PFSK-1 (cell line): ENCODE data around the gene BCAR3.

ENCODE experiments used
- FOXP2 ChIP-seq: optimal IDR thresholded peaks from 2 replicates; pipeline ENCODE3; 2011; ENCODE audit warnings: borderline replicate concordance, control low read depth, inconsistent platforms; ENCODE audit not compliant: insufficient read depth; ENCODE audit errors: extremely low read length, extremely low read depth
- POLR2AphosphoS5 ChIP-seq: IDR thresholded peaks from 2 replicates; pipeline ENCODE4 v1.6.1; 2012; ENCODE audit warnings: low read depth, mild to moderate bottlenecking, control low read depth, low read length, moderate library complexity
- REST ChIP-seq, 2 experiments: IDR thresholded peaks; 2 replicates each; pipeline versions ENCODE4 v1.6.1 to v1.8.0; 2011 to 2012; ENCODE audit warnings: low read depth in 2 of 2, low read length in 2 of 2, control low read depth in 1 of 2, inconsistent platforms in 1 of 2, mild to moderate bottlenecking in 1 of 2, moderate library complexity in 1 of 2; ENCODE audit not compliant: insufficient read depth in 1 of 2
- SIN3A ChIP-seq: IDR thresholded peaks from 2 replicates; pipeline ENCODE4 v1.6.1; 2012; ENCODE audit warnings: mild to moderate bottlenecking, low read length, moderate library complexity, borderline replicate concordance; ENCODE audit not compliant: insufficient read depth
- TAF1 ChIP-seq: IDR thresholded peaks from 2 replicates; pipeline ENCODE4 v1.6.1; 2012; ENCODE audit warnings: low read length, control low read depth, borderline replicate concordance; ENCODE audit not compliant: insufficient read depth

BCAR3 gene

DNA sequence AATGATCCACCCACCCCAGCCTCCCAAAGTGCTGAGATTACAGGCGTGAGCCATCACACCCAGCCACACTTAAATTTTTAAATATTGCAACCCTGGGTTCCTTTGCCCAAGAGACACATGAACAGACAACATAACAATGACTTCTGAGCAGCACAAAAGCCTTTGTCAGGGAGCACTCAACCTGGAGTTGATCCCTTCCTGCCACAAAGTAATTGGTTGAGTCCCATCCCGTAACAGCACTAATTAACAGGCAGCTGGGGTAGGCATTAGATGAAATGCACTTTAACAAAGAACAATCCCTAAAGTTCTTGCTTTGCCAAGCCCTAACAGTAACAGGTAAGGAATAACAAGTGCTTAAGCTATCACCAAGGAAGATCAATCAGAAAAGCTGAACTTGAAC lies 5.9 kb upstream of the BCAR3 start:
- no peak for TF ChIP-seq POLR2AphosphoS5
- no peak for TF ChIP-seq SIN3A
- no peak for TF ChIP-seq TAF1
- TF ChIP-seq FOXP2, result no peak
- TF ChIP-seq REST (IDR thresholded peaks at IDR 0.05; ENCODE audit: insufficient read depth in 1 of 2, low read depth in 2 of 2, low read length in 2 of 2), result no peak

DNA sequence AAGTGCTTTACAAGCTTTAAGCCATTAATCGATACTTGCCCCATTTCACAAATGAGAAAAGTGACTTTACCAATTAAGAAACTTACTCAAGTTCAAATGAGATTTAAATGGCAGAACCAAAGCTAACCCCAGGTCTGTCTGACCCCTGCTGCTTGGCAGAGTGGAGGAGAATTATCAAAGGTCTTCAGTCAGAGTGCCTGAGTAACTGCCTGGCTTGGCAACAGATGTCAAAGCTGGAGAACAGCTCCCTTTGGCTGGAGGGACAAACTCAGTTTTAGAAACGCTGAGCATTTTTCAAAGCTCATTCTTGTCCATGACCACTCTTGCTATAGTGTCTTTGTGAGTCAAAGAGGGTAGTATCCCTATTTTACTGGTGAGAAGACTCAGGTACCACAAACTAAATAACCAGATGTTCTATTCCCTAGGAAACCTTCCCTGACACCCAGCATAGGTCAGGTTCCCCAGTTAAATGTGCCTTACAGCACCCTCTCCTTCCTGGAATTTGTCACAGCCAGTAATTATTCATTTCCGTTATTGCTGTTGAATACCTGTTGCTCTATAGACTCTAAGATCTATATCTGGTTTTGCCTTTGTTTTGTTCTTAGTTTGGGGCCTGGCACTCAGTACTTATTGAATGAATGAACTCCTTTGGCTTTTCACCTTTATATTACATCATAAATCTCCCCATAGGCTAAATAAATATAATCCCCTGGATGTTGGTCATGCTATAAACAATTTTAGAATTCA lies 5.0 kb upstream of the BCAR3 start:
- TF ChIP-seq FOXP2, result no peak
- TF ChIP-seq POLR2AphosphoS5, result no peak
- TF ChIP-seq REST (IDR thresholded peaks at IDR 0.05; ENCODE audit: insufficient read depth in 1 of 2, low read depth in 2 of 2, low read length in 2 of 2), result no peak
- TF ChIP-seq TAF1, result no peak
- TF ChIP-seq SIN3A, result no peak

GRCh38 chr1:93685918-93686317 lies 4.3 kb upstream of the BCAR3 start:
- TF ChIP-seq TAF1 (no peak), SIN3A (no peak), FOXP2 (no peak), POLR2AphosphoS5 (no peak), REST (IDR thresholded peaks at IDR 0.05; ENCODE audit: insufficient read depth in 1 of 2, low read depth in 2 of 2, low read length in 2 of 2) (no peak)

DNA sequence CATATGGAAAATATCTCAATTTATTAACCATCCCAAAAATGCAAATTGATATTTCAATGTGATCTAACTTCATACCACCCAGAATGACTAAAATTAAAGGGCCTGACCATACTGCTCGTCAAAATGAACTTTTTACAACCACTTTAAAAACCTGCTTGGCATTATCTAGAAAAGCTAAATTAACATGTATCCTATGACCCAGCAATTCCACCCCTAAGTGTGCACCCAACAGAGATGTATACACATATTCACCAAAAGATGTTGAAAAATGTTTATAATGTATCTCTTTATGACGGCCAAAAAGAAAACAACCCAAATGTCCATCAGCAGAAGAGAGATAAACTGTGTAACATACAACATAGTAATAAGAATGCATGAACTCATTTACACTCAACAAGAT lies 1.6 kb upstream of the BCAR3 start:
- TF ChIP-seq REST (IDR thresholded peaks at IDR 0.05; ENCODE audit: insufficient read depth in 1 of 2, low read depth in 2 of 2, low read length in 2 of 2) (no peak), POLR2AphosphoS5 (no peak), FOXP2 (no peak), TAF1 (no peak), SIN3A (no peak)

DNA sequence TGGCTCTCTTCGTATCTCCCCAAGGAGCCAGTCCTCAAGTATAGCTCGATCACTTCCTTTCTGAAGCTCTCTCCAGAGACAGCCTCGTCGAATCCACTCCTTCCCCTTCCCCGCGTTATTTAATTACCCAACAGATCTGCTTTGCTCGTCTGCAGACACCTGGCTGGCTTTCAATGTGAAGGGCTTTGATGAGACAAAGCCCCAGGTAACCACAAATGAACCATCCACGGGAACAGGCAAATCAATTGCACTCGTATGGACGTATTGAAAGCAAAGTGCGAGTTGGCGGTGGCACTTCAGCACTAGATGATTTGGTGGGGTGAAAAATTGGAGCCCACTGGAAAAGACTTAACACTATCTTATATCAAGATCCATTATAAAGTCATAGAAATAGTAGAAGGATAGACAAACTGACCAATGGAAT lies 364 bp upstream of the BCAR3 start:
- TF ChIP-seq POLR2AphosphoS5, result no peak
- TF ChIP-seq TAF1, result no peak
- no peak for TF ChIP-seq SIN3A
- no peak for TF ChIP-seq FOXP2
- TF ChIP-seq REST (IDR thresholded peaks at IDR 0.05; ENCODE audit: insufficient read depth in 1 of 2, low read depth in 2 of 2, low read length in 2 of 2), result no peak
